HG03108 (cell line): ENCODE measurements around the gene SERGEF.

ENCODE experiments used
- ATAC-seq: cut with Tn5 transposase; IDR thresholded peaks from one replicate; pipeline ENCODE4 v1.9.1; 2021; ENCODE audit warnings: moderate library complexity; ENCODE audit not compliant: unreplicated experiment

The SERGEF gene

DNA sequence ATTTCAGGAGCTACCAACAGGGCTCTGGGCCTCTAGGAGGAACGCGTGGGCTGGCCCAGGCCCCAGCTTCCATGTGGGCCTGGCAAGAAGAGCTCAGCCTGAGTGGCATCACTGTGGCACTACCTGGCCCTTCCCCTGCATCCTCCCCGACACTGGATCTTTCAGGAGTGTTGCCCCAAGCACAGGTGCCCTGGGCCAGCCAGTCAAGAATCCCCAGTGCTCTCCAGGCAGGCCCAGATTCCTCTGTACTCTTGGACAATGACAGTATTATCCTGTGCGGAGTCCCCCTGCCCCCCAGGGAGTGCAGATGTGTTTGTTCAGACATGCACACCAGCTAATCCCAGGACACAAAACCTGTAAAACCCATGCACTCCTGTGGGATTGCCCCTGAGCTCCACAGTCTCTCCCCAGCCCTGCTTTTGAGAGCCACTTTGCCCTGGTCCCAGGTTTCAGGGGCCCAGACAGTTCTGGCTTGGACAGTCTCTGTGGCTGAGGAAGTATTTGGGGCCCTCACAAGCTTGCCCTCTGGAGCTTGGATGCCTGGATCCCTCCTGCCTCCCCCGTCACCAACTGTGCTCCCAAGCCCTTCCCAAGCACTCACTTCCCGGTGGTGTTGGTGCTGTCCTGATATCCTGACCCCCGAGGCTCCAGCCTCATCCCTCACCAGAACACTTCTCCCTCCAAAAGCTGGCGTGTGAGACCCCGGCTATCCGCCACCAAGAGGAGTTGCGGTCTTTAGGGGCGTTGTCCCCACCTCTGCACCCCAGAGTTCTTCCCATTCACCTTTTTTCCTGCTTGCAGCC is 238.4 kb downstream of the SERGEF start:
- no peak for ATAC-seq

DNA sequence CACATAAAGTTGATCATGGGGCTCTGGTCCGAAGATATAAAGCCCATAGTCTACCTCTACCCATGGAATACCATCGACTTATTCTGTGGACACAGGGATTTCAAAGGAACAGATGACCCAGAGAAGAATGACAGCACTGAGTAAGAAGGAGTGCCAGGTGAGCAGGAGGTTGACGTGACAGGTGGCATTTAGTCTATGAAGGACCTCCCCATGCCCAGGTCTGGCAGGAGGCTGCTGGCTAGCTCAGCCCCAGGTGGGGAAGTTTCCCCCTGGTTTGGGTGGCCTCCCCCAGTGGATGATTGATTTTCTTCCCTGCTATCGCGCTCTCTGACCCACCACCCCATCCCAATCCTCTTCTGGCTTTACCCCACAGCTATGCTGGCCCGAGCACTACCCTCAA is 239.2 kb downstream of the SERGEF start:
- no peak for ATAC-seq

DNA sequence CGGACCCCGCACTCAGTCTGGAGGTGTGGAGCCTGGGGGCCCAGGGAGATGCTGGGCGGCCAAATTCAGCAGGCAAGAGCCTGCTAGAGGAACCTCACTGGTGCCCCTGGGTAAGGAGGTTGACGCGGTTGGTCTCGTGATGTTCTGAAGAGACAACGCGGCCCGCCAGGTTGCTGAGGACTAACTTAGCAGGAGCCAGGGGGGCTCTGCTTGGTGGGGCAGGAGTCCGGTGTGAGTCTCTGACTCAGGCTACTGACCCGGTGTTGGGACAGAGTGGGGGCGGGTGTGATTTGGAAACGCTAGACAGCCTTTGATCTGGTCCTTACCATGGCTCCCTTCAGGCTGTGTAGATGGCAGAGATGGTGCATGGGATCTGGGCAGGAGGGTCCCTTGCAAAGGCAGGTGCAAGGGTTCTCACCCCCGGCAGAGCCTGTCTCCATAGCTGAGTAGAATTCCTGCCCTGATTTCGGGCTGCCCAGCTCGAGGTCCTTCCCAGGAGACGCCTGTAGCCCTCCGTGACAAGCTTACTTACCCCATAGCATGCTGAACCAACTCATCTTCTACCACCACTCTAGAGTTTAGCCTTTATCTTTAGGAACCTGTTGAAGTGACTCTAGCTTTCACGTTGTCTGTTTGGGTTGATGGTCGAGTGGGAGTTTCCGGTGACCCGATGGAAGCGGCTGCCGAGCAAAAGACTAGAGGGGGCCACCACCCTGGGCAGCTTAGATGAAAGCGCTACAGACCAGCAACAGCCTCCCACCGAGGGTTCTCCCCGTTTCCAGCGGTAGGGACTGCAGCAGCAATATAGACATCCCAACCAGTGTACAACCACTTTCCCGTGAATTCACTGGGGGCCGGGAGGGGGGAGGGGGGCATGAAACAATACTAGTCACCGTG is 239.9 kb downstream of the SERGEF start:
- ATAC-seq = no peak

DNA sequence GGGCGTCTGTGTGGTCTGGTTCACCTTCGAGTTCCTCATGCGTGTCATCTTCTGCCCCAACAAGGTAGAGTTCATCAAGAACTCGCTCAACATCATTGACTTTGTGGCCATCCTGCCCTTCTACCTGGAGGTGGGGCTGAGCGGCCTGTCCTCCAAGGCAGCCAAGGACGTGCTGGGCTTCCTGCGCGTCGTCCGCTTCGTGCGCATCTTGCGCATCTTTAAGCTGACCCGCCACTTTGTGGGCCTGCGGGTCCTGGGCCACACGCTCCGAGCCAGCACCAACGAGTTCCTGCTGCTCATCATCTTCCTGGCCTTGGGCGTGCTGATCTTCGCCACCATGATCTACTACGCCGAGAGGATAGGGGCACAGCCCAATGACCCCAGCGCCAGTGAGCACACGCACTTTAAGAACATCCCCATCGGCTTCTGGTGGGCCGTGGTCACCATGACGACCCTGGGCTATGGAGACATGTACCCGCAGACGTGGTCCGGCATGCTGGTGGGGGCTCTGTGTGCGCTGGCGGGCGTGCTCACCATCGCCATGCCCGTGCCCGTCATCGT is 240.9 kb downstream of the SERGEF start:
- ATAC-seq = no peak

DNA sequence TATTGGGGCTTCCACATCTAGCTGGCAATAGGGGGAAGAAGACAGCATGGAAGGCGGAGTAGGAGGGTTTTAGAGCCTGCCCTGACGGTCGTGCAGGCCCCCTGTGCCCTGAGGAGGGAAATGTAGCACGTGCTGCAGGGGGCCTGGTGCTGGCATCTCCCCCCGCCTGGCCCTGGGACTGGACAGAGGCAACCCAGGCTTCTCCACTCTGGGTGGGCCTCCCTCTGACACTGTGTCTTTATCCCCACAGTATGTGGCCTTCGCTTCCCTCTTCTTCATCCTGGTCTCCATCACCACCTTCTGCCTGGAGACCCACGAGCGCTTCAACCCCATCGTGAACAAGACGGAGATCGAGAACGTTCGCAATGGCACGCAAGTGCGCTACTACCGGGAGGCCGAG is 241.4 kb downstream of the SERGEF start:
- ATAC-seq = no peak

DNA sequence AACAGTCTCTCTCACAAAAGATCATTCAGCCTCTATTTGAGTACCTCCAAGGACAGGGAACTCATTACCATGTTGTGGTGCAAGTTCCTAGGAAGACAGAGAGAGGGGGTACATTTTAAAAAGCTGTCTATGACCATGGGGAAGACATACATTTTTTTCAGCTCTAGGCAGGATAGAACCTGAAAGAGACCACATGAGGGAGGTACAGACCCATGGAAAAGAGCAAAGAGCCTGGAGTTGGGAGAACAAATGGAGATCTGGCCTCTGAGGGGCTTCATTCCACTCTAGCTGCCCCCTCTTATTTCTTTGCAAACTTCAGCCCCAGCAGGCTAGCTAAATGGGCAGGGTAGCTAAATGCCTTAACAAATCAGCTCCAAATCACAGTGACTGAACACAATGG is 241.9 kb downstream of the SERGEF start:
- ATAC-seq = no peak

DNA sequence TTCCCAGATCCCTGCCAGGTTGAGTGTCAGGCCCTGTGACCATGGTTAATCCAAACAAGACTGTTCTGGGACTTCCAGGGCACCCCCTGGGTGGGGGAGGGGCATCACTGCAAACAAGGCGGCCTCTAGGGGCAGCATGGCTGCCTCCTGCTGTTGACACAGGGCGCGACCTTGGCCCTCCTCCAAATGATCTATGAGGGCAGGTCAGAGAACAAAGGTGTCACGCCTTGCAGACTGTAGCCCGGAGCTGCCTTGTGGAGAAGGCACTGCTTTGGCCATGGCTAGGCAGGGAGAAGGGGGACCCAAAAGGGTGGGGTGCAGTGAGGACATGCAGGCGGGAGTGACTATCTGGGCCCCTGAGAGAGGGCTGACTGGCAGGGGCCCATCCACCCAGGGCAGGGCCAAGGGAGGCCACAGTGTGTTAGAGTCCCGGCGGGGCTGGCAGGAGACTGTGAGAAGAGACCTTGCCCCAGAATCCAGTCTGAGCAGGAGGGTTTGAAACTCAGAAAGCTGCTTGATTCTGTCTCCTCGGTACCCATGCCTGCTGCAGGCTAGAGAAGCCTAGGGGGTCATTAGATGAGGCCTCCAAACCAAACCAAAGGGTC is 242.7 kb downstream of the SERGEF start:
- ATAC-seq = no peak

DNA sequence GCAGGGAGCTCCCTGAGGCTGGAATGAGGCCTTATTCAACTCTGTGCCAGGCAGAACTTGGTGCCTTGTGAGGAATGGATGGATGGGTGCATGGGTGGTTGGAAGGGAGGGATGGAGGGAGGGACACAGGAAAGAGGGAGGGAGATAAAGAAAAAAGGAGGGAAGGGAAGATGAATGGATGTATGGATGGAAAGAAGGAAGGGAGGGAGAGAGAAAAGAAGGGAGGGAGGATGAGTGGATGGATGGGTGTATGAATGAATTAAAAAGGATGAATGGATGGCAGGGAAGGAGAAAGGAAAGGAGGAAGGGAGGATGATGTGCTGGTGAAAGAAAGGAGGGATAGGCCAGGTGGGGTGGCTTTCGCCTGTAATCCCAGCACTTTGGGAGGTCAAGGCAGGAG is 243.6 kb downstream of the SERGEF start:
- no peak for ATAC-seq

DNA sequence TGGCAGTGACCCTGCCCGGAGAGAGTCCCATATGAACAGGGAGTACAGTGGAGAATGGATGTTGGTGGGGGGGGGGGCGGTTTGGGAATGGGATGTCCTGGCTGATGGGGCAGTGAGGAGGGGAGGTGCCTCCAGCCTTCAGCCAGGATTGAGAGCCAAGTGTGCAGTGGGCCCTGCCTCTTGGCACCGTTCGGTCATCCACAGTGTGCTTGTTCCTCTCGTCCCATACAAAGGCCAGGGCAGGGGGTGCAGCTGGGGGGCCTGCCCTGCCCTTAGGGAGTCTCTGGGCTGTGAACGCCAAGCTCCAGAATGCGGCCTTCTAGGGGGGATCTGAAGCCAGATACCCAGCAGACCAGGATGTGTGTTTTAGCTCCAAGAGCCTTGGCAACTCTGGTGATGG is 244.3 kb downstream of the SERGEF start:
- ATAC-seq = no peak

DNA sequence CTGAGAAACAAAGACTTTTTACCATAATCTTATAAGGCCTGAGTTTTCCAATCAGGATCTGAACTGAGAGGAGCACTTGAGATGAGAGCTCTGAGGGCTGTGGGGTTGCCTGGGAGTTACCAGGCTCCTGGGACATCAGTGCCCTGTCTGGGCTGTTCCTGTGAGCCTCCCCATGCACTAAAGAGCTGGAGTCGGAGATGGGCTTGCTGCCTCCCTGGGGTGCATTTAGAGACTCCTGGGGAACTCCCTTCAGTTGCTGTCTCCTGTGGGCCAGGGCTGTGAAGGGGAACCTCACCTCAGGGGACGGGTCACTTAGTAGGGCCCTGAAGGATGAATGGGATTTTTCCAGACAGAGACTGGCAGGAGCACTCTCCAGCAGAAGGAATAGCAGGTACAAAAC is 244.9 kb downstream of the SERGEF start:
- ATAC-seq = no peak

DNA sequence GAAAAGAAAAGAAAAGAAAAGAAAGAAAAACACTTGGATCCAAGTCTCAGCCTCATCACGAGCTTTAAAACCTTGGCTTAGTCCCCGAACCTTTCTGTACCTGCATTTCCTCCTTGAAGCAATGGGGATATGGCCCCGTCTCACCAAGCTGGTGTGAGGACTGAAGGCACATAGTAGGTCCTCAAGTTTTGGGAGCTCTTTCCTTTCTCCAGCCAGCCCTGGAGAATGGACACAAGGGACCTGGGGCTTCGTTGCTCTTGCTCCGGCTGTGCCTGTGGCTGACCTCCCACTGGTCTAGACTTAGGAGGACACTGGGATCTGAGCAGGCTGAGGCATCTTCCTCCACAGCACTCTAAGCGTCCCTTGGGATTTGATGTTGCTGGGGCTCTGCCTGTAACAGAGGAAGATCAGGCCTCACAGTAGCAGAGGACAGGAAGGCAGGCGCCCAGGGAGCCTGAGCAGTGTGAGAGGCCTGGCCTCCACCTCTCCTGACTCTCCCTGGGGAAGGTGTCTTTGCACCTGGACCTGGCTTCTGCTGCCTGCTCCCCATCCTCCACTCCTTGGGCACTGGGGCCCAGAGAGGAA is 245.5 kb downstream of the SERGEF start:
- no peak for ATAC-seq

DNA sequence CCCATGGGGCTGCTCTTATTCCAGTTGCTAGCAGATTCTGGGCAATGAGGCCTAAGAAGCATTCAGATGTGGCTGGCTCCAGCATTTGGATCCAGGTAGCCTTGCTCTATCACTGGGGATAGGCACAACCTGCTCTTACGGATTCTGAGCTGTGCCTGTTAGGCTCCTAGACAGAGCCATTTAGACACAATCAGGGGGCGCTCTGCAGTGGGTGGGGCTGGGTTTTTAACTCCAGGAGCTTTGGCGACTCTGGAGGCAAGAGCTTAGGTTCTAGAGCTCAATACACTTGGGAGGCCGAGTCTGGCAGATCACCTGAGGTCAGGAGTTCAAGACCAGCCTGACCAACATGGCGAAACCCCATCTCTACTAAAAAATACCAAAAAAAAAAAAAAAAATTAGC is 246.3 kb downstream of the SERGEF start:
- no peak for ATAC-seq

DNA sequence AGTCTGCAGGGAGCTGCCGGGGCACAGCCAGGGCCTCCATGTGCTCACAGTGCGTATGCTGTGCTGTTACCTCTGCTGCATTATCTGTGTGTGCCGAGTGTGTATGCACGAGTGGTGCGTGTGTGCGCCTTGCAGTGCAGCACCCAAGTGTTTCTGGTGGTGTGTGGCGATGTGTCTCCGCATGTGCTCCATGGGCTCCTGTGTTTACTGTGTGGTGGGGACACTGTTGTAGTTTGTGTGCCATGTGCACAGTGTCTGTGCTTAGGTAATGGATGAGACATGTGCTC is 246.8 kb downstream of the SERGEF start:
- no peak for ATAC-seq

DNA sequence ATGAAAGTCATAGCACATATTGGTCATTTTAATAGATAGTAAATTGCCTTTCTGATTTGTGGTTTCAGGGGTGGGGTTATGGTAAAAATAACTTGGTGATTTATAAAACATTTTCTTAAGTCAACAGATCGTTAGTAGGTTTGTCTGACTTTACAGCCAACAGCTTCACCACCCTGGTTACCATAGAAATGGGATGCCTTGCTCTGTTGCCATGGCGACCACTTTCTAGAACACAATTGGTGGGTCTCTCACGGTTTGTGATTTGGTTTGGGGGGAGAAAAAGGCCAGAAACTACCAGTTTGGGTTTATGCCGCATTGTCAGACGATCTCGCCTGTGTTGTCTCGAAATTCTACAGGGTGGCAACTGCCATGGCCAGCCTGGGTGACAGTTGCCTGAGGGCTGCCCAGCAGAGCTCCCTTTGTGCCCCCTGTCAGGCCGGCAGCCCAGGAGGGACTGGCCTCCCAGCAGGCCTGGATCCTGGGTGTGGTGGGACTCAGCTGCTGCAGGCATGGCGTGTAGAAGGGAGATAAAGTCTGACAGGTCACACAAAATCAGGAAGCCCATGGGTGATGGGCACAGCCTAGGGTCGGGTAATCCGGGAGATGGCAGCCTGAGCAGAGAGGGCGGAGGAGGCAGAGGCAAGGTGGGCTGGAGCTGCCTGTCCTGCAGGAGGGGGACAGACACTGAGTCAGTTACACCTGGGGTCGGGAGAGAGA is 247.3 kb downstream of the SERGEF start:
- ATAC-seq = no peak

DNA sequence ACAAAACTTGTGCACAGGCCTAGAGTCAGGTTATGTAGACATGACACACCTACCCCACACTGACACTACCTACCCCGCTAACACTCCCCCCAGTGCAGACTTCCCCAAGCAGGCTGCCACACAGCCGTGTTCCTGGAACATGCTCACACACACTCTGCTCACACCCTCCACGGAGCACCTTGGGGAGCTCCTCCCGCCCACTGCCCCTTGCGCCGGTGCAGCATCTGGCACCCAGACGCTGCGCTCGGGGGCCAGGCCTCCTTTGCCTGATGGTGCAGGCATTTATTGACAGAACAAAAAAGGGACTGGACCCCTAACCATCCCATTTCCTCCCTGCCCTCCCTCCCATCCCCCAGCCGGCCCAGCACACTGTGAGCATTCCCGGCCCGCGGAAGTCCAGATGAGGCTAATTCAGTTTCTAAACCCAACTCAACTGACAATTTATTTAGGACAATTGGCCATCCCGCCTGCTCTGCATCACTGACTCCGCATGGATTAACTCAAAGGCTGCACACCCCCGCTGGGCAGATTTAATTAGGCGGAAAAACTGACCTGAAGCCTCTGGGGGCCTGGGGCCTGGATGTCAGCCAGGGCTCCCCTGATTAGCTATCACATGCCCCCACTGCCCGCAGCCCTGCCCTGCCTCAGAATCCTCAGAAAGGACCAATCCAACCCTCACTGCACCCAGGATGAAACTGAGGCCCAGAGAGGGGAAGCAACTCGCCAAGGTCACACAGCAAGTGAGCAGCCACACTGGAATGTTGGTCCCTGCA is 248.2 kb downstream of the SERGEF start:
- ATAC-seq = no peak

DNA sequence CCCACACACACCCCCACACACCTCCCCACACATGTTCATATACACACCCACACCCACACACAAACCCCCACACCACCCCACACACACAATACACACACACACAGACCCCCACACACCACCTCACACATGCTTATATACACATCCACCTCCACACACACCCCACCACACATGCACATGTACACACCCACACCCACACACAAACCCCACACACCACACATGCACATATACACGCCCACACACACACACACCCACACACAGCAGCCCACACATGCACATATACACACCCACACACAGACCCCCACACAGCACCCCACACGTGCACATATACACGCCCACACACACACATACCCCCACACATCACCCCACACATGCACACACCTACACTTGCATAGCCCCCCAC is 249.1 kb downstream of the SERGEF start:
- ATAC-seq = no peak

DNA sequence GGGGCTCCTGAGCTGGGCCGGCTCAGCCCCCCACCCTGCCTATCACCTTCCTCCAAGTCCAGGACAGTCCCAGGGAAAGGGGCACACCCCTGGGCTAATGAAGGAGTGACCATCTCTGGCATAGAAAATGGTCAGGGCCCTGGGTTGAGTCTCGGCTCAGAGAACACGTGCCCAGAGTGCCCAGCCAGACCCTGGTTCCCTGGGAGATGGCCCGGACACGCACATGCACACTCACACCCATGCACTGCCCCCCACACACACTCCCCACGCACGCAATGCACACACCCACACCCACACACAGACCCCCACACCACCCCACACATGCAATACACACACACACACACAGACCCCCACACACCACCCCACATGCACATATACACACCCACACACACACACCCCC is 249.6 kb downstream of the SERGEF start:
- no peak for ATAC-seq

DNA sequence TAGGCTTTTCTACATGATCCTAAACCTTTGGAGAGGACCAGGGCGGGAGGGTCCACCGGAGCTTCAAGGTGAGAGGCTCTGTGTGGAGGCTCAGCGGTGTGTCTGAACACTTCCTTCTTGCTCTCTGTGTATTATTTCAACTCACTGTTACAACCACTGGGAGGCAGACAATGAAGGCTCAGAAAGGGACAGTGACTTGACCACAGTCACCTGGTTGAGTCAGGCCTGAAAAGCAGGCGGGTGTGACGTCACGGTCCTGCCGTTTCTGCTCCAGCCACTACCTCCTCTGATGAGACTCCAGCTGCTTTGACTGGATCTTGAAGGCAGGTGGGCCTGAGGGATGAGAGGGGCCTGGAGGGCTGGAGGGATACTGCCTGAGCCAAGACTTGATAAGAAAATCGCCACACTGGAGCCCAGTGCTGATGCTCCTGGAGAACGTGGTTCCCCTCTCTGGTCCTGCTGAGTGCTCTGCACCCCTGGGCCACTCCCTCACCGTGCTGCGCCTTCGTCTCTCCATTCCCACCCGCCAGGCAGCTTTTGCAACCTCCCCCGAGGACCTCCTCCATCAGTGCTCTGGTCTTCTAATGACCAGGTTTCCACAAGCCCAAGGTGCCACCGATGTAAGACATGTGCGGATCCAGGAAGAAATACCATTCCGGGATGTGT is 250.4 kb downstream of the SERGEF start:
- no peak for ATAC-seq
